Renal cortex interstitium (tissue), 11 donors: ENCODE results near the gene SLC66A1. TPM values are rescaled to one million over a fixed set of nuclear protein-coding genes. Genes with fewer than 3 reads are reported as not detected.

Experiments
- DNase-seq, 11 donors: peaks; one replicate each; pipeline ENCODE4 v3.0.0-alpha.2; 2013; ENCODE audit warnings: low read depth in 9 of 11, low spot score in 4 of 11; ENCODE audit errors: extremely low read depth in 1 of 11
- polyA plus RNA-seq, 3 donors: library from polyadenylated mRNA; unstranded; fragments of 120-200 nt; gene quantifications; one replicate each; pipeline ENCODE4 v1.2.1, GENCODE V29; 2013; ENCODE audit not compliant: insufficient read length in 3 of 3

The SLC66A1 gene
- polyA plus RNA-seq, 3 donors, result 10.1 to 16.8 (median 15.7) TPM

GRCh38 chr1:19369396-19370090 is 57.4 kb downstream of the SLC66A1 start:
- DNase-seq, result no peak

- DNase-seq, result no peak
Observed at GRCh38 chr1:19370453-19371170, 58.5 kb downstream of the SLC66A1 start.

GRCh38 chr1:19371226-19372135 is 59.4 kb downstream of the SLC66A1 start:
- DNase-seq, result no peak

GRCh38 chr1:19372136-19372514 is 60.0 kb downstream of the SLC66A1 start:
- no peak for DNase-seq

- no peak for DNase-seq
Observed at GRCh38 chr1:19372602-19373001, 60.5 kb downstream of the SLC66A1 start.

- no peak for DNase-seq
Observed at GRCh38 chr1:19373211-19374082, 61.3 kb downstream of the SLC66A1 start.

- DNase-seq, result no peak
Observed at GRCh38 chr1:19374083-19374801, 62.1 kb downstream of the SLC66A1 start.

- DNase-seq, result no peak
Observed at GRCh38 chr1:19374926-19375325, 62.8 kb downstream of the SLC66A1 start.

GRCh38 chr1:19375631-19376400 is 63.7 kb downstream of the SLC66A1 start:
- DNase-seq, result no peak

GRCh38 chr1:19376428-19377372 is 64.6 kb downstream of the SLC66A1 start:
- DNase-seq, result no peak

GRCh38 chr1:19377812-19378718 is 65.9 kb downstream of the SLC66A1 start:
- no peak for DNase-seq

Other genes with a start within 250 kb of the SLC66A1 start
- 100 to 1,000 TPM; 109 to 149 (median 124) TPM for gene UBR4, start 102.1 kb upstream of the SLC66A1 start, polyA plus RNA-seq
- gene EMC1, start 60.8 kb upstream of the SLC66A1 start, polyA plus RNA-seq, result 10 to 100 TPM; 47.9 to 51.9 (median 50.9) TPM
- gene MRTO4, start 60.5 kb upstream of the SLC66A1 start, polyA plus RNA-seq, result 10 to 100 TPM; 29.5 to 31.2 (median 30.6) TPM
- gene AKR7A3, start 23.6 kb upstream of the SLC66A1 start, polyA plus RNA-seq, result 1 to 10 TPM; 1.3 to 3.2 (median 1.5) TPM
- 10 to 100 TPM; 66.5 to 97.1 (median 94.6) TPM for gene AKR7A2, start 182 bp upstream of the SLC66A1 start, polyA plus RNA-seq
- 100 to 1,000 TPM; 229 to 280 (median 234) TPM for gene CAPZB, start 173.2 kb downstream of the SLC66A1 start, polyA plus RNA-seq